Upper lobe of left lung (tissue), 4 donors: ENCODE results near the gene FILIP1L.

Source experiments
- CTCF ChIP-seq, 6 experiments: fragments of 450-650 bp in 4 of 6; fragments of 200-600 bp in 2 of 6; sonication (generic) in 2 of 6; IDR thresholded peaks; one replicate each; pipeline ENCODE4 v1.5.1; 2016 to 2019; ENCODE audit warnings: antibody characterized with exemption in 6 of 6
- EP300 ChIP-seq, 4 donors: sonication (generic); formaldehyde crosslinking; IDR thresholded peaks; one replicate each; pipeline ENCODE4 v1.5.1; 2017; ENCODE audit warnings: antibody characterized with exemption in 4 of 4, control low read depth in 2 of 4
- POLR2A ChIP-seq, 4 donors: fragments of 450-650 bp; IDR thresholded peaks; one replicate each; pipeline ENCODE4 v1.5.1; 2016 to 2017; ENCODE audit warnings: antibody characterized with exemption in 4 of 4, mild to moderate bottlenecking in 2 of 4
- POLR2AphosphoS5 ChIP-seq, 2 donors: sonication (generic); formaldehyde crosslinking; IDR thresholded peaks; one replicate each; pipeline ENCODE4 v1.5.1; 2017; ENCODE audit warnings: antibody characterized with exemption in 2 of 2

GRCh38 chr3:99947356-99947755, 166.9 kb downstream of the FILIP1L start:
- TF ChIP-seq CTCF (IDR thresholded peaks at IDR 0.05): no peak
- no peak for TF ChIP-seq EP300 (IDR thresholded peaks at IDR 0.05)
- TF ChIP-seq POLR2A (IDR thresholded peaks at IDR 0.05): no peak
- TF ChIP-seq POLR2AphosphoS5 (IDR thresholded peaks at IDR 0.05): no peak
